HG02981 (cell line): ENCODE data around the gene TBC1D12.
A peak's percentile ranks its signal among the peaks of the same experiment; 100 is the strongest.
"Not testable (repeated sequence)": the region's sequence is repeated elsewhere in the genome, so short reads cannot be mapped to it uniquely, and the experiment has no call there.

Experiments
- ATAC-seq: cut with Tn5 transposase; IDR thresholded peaks from one replicate; pipeline ENCODE4 v1.9.1; 2021; ENCODE audit warnings: mild to moderate bottlenecking, moderate library complexity; ENCODE audit not compliant: unreplicated experiment

The TBC1D12 gene

GRCh38 chr10:94533027-94533426, 130.7 kb downstream of the TBC1D12 start:
- no peak for ATAC-seq

DNA sequence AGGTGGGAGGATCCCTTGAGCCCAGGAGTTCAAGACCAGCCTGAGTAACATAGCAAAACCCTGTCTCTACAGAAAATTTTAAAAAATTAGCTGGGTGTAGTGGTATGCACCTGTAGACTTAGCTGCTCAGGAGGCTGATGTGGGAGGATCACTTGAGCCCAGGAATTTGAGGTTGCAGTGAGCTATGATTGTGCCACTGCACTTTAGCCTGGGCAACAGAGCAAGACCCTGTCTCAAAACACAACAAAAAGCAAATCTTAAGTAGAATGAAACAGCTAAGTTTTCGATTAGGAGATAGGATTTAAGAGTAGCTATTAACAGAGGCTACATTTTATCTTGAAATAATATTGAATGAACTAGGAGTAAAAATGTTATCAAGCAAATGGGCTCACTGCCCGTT, 139.9 kb downstream of the TBC1D12 start:
- ATAC-seq: not testable (repeated sequence)

DNA sequence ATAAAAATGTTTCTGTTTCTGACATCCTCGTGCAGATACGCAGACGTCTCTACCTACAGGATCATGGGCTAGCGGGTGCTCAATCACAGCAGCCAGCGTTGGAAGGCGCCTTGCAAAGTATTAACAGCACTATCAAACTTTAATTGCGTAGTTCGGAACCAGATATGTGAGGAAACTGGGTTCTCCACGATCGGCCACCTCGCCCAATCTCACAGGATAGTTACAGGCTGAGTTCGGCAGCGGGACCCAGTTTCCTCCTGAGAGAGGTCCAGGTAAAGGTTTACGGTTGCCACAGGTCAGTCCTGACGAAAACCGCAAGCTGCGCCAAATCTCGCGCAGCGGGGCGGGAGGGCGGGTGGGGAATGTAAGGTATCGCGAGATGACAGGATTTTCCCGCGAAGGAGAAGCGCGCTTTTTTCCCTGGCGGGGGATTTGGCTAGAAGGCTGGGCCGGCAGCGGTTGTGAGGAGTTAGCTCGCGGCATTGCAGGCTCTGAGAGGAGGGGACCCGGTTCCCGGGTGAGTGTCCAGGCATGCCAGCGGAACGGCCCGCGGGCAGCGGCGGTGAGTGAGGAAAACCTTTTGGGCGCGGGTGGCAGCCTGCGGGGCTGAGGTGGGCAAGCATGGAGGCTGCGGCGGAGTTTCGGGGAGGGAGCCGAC, 143.2 kb downstream of the TBC1D12 start, which contains the start of gene HELLS:
HELLS (plus strand) TSS at position 398 of the 658 bp plus-strand sequence; CDS start at position 532, 134 bp downstream.
- peak; percentile 74 for ATAC-seq

- ATAC-seq: no peak
These were observed 143.9 kb downstream of the TBC1D12 start for GRCh38 chr10:94546049-94546900.

DNA sequence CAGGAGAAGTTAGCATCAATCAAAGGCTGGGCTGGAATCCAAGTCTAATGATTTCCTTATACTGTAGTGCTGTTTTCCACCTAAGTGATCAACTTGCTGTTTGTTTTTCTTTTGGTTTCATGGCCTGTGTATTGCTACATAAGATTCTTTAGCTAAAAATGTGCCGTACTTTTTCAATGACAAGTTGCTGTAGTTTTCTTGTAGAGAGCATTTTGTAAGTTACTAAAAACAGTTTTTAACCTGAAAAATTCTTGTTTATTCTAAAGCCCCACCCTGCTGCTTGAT, 144.5 kb downstream of the TBC1D12 start:
- ATAC-seq: no peak

DNA sequence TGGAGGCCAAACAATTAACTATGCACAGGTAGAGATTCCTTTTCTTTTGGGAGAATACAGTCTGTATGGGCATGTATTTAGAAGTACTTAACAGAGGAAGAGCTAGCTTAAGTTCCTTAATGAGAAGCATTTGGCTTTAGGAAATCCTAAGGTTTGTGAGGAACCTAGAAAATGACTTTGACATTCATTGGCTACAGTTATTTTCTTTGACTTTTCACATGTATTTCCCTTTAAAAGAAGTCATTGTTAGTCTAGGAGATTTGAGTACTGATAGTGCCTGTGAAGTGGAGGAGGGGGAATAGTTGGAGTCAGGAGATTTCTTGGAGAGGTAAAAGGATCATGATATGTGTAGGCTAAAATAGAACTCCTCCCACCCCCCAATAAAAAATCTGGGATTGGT, 146.9 kb downstream of the TBC1D12 start:
- no peak for ATAC-seq

- not testable (repeated sequence) for ATAC-seq
These were observed 165.5 kb downstream of the TBC1D12 start for GRCh38 chr10:94567714-94568307.

DNA sequence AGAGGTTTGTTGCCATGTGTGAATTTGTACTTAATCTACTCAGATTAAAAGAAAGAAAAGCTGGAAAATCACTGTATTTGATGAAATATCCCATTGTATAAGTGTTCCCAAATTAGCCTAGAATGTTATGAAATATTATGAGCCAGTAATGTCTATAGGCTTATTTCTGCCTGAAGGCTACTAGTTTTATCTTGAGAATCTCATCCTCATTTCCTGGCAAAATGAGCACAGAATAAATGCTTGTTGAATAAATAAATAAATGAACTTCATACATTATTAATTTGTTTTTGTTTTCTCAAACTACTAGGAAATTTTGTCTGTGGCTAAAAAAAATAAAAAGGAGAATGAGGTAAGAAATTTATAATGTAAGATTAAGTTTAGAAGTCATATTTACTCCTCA, 168.7 kb downstream of the TBC1D12 start:
- ATAC-seq: no peak

DNA sequence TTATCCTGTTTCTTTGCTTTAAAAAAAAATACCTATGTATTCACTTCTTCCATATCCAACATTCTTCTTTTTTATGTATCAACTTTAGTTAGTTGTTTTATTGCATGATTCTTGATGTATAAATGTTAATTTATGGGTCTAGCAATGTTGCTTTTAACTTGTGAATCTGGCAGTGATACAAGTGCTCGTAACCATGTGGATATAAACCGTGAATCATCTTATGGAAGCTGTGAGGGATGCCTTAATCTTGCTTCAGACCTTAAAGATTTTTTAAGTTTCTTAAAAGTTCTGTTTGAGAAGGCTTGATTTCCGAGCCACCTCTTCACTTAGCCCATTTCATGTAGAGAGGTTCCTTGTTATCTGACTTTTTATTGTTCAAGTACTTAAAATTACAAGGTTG, 169.2 kb downstream of the TBC1D12 start:
- no peak for ATAC-seq

GRCh38 chr10:94578790-94579189, 176.4 kb downstream of the TBC1D12 start:
- no peak for ATAC-seq

DNA sequence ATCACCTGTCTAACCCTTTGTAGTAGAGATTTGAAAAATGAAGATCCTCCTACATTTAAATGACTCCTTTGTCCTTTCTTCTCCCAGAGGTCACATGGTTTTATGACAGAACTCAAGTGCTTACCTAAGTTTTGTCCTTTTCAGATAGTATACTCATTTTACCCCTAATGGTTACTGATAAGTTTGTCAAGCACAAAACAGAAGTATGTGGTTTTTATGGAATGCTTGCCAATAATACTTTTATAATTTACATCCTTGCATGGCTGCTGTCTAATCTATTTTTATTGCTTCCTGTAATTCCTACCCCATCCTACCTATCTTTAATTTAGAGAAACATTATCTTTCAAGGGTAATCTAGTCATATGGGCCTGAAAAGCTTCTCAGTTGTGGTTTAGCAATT, 180.8 kb downstream of the TBC1D12 start:
- ATAC-seq: no peak
